ENCODE measurements around the gene LMBR1L.

The LMBR1L gene

DNA sequence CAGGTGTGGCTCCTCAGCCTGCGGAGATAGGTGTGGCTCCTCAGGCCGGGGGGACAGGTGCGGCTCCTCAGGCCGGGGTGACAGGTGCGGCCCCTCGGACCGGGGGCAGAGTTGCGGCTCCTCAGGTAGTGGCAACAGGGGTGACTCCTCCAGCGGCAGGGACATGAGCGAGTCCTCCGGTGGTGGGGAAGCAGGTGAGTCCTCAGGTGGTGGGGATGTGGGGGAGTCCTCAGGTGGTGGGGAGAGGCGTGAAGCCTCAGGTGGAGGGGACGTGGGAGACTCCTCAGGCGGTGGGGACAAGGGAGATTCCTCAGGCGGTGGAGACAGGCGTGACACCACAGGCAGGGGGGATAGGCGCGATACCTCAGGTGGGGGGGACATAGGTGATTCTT, 59.3 kb downstream of the LMBR1L start:
- DNase-seq, result no peak

DNA sequence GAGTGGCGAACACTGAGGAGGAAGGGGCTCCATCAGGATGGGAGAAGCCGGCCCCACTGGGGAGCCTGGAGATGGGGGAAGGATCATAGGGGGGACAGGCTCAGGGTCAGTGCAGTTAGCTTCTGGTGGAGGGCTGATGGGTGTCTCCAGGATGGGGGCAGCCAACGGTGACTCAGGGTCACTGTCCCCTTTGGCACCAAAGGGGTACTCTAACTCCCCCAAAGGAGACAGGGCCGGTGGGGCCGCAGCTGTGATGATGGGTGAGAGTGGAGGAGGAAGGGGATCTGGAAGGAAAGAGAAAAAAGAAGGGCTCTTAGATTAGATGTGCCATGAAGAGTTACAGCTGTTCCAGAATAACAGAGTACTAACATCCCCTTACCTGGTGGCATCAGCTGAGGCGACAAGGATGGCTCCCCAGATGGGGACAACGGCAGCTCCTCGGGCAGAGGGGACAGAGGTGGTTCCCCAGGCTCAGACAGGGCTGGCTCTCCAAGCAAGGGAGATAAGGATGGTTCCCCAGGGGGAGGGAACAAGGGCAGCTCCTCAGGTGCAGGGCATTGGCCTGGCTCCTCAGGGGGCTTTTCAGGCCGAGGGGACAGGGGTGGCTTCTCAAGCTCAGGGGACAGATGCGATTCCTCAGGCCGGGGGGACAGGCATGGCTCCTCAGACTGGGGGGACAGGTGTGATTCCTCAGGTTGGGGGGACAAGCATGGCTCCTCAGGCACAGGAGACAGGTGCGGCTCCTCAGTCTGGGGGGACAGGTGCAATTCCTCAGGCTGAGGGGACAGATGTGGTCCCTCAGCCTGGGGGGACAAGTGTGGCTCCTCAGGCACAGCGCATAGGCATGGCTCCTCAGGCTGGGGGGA, 59.9 kb downstream of the LMBR1L start:
- no peak for DNase-seq

DNA sequence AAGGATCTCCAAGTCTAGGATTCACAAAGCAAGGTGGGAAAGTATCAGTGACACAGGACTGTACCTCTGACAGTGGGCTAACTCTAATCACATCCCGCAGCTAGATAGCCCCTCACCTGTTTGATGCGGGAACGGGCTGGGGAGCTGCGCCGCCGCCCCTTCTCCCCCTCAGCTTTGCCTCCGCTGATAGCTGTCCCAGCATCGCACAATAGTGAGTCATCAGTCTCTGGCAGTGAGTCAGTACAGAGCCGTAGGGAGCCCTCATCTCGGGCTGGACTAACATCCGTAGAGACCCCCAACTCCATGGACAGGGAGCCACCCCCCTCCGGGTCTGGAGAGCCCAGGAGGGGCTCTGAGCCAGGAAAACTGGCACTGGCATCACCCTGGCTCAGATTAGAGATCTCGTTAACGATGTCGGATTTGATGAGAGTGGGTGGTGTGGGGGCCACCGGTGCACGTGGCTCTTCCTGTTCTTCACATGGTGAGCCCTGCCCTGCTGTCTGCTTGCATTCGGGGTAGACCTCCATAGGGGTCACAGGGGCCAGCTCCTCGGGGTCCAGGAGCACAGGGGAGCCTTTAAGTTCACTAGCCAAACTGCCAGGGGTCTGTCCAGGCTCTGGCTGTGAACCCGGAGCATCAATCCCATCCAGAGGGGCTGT, 61.0 kb downstream of the LMBR1L start:
- DNase-seq, result no peak

DNA sequence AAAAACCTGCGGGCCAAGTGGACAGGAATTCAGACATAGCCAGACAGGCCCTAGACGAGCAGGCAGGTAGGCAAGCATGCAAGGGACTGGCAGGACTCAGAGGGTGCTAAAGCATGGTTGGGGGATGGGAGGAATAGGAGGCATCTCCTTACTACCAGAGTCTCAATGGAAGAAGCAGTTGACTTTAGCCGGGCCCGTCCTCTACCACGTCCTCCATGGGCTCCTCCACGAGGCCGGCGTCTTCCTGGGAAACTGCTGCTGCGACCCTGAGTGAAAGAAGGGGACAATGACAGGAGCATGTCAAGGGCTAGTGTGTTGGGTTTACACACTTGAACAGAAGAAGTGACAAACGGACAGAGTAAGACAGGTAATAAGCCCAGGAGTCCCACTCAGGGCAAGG, 61.7 kb downstream of the LMBR1L start:
- no peak for DNase-seq

All from CD4-positive, alpha-beta T cell treated with Interferon alpha-2 for 1 hour (primary cell).